GM12872 (cell line): ENCODE data around the gene PXMP2.

Experiments used
- TF ChIP-seq, protein P1 (sequence below): IDR thresholded peaks from 3 replicates; pipeline ENCODE4 v1.5.1; 2011; ENCODE audit warnings: low read depth, mild to moderate bottlenecking, low read length, moderate library complexity; ENCODE audit not compliant: insufficient read depth

The PXMP2 gene

DNA sequence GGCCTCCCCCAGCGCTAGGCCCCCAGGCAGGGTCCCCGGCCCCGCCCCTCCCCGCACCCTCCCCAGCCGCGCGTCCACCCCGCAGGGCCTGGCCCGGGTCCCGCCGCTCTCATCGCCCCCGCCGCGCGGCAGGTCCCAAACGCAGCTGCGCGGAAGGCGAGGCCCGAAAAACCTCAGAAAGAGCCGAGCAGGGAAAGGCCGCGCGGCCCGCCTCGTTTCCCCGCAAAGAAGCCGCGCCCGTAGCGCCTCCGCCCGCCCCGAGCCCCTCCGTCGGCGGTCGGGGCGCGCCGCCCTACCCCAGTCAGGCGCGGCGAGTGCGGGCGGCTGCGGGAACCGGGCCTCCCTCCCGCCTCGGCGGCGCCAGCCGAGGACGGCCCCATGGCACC is 569 bp upstream of the PXMP2 start:
- TF ChIP-seq, protein P1, sequence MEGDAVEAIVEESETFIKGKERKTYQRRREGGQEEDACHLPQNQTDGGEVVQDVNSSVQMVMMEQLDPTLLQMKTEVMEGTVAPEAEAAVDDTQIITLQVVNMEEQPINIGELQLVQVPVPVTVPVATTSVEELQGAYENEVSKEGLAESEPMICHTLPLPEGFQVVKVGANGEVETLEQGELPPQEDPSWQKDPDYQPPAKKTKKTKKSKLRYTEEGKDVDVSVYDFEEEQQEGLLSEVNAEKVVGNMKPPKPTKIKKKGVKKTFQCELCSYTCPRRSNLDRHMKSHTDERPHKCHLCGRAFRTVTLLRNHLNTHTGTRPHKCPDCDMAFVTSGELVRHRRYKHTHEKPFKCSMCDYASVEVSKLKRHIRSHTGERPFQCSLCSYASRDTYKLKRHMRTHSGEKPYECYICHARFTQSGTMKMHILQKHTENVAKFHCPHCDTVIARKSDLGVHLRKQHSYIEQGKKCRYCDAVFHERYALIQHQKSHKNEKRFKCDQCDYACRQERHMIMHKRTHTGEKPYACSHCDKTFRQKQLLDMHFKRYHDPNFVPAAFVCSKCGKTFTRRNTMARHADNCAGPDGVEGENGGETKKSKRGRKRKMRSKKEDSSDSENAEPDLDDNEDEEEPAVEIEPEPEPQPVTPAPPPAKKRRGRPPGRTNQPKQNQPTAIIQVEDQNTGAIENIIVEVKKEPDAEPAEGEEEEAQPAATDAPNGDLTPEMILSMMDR = no peak

DNA sequence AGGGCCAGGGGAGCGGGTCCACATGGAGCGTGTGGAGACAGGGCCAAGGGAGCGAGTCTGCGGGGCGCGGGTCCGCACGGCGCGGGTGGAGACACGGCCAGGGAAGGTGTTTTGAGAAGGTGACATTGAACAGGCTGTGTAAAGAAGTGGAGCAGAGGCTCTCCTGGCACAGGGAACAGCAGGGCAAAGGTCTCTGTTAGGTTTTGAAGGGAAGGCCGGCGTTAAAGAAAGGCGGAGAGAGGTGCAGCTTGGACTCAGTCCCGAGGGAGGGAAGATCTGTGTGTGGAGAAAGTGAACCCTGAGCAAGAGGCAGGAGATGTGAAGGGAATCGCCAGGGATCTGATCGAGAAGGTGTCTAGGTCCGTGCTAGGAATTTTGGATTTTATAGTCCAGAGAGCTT is 1.8 kb downstream of the PXMP2 start:
- TF ChIP-seq, protein P1 = no peak

DNA sequence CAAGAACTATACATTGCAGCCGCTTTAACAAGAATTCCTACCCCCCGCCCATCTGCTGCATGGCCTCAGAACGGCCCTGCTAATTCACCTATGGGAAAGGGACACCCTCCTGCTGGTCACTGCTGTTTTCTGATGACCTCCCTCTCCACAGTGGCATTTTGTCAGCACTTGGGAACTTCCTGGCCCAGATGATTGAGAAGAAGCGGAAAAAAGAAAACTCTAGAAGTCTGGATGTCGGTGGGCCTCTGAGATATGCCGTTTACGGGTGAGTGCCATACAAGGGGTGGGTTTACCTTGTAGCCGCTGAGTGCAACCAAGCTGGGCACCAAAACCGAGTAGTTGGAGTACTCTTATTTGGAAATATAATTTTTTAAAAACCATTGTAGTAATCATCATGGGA is 2.7 kb downstream of the PXMP2 start:
- TF ChIP-seq, protein P1 = no peak

DNA sequence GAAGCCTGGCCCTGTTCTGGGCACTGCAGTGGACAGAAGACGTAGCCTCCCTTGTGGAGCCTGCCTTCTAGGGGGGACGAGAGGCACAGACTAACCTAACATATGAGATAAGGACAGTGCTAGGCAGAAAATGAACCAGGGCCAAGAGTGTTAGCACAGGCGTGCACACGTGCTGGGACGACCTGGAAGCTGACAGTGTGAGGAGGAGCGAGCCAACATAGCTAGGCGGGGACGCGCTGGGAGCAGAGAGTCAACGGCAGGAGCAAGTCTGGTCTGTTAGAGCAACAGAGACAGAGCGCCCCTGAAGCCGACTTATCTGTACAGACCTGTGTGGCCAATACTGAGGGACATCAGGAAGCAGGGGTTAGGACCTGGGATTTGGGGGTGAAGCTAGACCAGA is 8.0 kb downstream of the PXMP2 start:
- TF ChIP-seq, protein P1 = no peak

DNA sequence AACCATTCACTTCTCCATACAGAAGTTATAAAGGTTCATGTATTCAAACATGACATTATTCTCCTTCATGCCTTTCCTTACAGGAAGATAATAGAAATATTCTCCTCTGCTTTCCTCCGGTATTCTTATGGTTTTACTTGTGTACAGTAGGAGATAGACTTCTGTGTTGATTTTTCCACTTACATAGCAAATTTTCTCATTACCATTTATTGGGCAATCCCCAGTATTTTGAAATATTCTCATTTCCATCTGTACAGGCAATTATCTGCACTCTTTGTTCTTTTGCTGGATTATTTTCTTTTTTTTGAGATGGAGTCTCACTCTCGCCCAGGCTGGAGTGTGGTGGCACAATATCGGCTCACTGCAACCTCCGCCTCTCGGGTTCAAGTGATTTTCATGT is 11.0 kb downstream of the PXMP2 start:
- TF ChIP-seq, protein P1 = no peak

DNA sequence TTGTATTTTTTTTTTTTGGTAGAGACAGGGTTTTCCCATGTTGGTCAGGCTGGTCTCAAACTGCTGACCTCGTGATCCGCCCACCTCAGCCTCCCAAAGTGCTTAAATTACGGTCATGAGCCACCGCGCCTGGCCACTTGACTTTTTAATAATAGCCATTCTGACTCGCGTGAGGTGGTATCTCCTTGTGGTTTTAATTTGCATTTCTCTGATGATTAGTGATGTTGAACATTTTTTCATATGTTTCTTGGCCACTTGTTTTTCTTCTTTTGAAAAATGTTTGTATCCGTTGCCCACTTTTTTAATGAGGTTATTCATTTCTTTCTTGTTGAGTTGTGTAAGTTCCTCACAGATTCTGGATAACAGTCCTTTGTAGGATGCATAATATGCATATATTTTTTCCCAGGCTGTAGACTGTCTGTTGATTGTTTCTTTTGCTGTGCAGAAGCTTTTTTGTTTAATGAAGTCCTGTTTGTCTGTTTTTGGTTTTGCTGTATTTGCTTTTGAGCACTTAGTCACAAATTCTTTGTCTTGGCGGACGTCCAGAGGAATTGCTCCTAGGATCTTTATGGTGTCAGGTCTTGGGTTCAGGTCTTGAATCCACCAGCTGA is 12.9 kb downstream of the PXMP2 start:
- TF ChIP-seq, protein P1 = no peak

DNA sequence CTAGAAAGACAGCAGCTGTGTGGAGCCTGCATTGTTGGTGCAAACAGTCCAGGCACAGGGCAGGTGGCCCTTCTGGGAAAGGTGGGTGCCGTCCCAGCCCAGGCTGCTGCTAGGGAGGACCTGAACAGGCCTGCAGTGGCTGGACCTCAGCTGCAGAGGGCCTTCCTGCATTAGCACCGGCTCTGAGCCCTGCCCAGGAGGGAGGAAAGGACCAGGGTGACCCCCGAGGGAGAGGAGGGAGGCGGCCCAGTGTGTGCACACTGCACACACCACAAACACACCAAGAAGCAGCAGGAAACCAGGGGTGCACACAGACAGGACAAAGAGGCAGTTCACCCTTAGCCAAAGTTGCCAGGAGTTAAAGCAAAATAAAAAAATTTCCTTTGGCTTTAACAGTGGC is 15.3 kb downstream of the PXMP2 start:
- TF ChIP-seq, protein P1 = no peak
